C4-2B (cell line): Measurements from ENCODE around the gene CTTNBP2.

Source experiments
- CTCF ChIP-seq: fragments of 450-650 bp; conservative IDR thresholded peaks from 2 replicates; pipeline ENCODE4 v1.5.1; 2017; ENCODE audit warnings: mild to moderate bottlenecking
- ZFX ChIP-seq: fragments of 450-650 bp; IDR thresholded peaks from 2 replicates; pipeline ENCODE4 v1.6.1; 2017

DNA sequence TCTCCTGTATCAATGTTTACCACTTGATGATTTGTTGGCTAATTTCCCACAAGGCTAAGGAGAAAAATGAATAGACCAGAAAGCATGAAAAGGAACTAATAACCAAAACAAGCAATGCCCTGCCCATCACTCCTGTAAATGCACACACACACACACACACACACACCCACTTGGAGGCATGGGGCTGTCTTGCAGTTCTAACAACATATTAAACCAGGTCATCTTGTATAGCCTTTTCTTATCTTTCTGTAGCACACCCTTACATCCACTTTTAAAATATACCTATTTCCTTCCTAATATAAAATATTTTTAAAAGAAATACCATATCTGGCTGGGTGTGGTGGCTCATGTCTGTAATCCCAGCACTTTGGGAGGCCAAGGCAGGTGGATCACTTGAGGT, 105.3 kb downstream of the CTTNBP2 start:
- TF ChIP-seq CTCF (no peak), ZFX (no peak)
